HK-2 (cell line): ENCODE data around the gene CD53.
"Not testable (repeated sequence)": the region's sequence is repeated elsewhere in the genome, so short reads cannot be mapped to it uniquely, and the experiment has no call there.

Source experiments
- DNase-seq: peaks from one replicate; pipeline ENCODE4 v3.0.0-alpha.2; 2018; ENCODE audit not compliant: unreplicated experiment

The CD53 gene, protein sequence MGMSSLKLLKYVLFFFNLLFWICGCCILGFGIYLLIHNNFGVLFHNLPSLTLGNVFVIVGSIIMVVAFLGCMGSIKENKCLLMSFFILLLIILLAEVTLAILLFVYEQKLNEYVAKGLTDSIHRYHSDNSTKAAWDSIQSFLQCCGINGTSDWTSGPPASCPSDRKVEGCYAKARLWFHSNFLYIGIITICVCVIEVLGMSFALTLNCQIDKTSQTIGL

DNA sequence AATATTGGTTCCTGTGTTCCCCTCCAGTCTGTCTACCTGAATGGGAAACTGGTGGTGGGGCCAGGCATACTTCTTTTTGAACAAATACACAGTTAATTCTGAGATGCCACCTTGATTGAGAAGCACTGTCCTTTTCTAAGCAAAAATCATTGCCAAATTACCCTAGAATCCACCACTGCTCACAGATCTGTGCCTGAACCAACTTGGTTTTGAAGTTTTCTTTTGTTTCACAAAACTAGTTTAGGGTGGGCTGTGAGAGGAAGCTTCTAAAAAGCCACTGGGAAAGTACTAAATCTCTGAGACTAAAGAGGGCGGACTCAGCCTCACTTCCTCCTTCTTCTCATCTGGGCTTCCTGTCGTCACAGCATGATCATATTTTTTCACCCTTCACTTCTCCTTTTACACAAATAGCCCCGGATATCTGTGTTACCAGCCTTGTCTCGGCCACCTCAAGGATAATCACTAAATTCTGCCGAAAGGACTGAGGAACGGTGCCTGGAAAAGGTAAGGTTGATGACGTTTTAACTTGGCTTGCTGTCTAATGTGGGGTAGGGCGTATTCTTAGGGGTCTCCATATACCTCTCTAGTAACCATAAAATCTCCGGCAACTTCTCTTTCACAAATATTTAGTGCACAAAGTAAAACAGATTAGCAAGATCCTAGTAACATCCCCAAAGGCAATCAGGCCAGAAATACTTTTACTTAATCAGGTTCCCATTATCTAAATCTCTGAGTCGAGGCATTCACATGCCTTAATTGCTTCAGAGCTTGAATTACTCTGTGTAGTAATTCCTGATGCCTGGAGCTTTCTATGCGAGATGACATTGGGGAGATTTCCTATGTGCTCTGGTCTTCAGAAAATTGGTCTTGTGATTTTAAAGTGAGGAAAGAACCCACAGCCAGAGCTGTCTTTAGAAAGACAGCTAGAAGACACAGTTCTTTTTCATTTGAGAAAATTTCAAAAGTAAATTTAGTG is at the start of gene CD53:
CD53 (plus strand) TSS at position 404 of the 976 bp plus-strand sequence. CDS start 18,261 bp downstream, outside the sequence.
- no peak for DNase-seq

- no peak for DNase-seq
These were observed 48.8 kb upstream of the CD53 start for GRCh38 chr1:110824192-110824591.

DNA sequence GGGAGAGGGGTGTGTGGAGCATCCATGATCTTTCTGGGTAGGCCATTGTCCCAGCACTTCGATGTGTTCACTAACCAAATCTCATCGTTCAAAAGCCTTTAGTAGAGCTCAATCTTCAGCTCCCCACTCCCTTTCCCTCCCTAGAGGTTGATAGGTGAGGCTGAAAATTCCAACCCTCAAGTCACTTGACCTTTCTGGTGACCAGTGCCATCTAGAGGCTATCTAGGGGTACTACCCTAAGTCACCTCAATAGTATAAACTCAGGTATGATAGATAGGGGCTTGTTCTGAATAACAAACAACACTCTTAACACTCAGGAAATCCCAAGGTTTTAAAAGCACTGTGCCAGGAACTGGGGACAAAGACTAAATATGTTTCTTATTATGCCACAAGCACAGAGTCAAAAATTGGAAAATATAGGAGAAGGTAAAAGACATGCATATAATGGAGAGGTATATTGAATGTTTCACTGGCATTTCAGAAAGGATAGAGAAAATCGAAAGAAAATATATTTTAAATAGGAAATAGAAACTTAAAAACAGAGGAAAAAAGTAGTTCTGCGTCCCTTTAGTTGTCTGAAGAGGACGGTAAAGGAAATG is 42.9 kb upstream of the CD53 start:
- peak; percentile 5 for DNase-seq

GRCh38 chr1:110833779-110834178 is 39.2 kb upstream of the CD53 start:
- DNase-seq: not testable (repeated sequence)

- no peak for DNase-seq
These were observed 26.1 kb upstream of the CD53 start for GRCh38 chr1:110846861-110847260.

DNA sequence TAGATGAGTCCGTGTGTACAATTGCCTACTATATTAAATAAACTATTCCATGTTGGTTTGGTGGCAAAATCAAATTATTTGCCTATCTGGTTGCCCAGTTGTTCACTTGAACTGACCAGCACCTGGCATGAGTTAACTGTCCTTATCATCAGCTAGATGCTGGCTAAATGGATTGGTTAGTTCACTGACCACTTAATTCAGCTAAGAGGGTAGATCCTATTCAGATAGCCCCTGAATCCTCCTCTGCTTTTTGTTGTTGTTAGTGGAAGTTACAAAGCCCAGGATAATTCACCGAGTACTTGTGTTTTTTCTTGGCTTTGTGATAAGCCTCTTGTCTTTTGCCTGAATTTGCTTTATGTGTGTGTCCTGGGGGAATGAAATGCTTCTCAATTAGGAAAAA is 22.8 kb upstream of the CD53 start:
- DNase-seq: no peak

- no peak for DNase-seq
These were observed 22.3 kb upstream of the CD53 start for GRCh38 chr1:110850627-110851026.

DNA sequence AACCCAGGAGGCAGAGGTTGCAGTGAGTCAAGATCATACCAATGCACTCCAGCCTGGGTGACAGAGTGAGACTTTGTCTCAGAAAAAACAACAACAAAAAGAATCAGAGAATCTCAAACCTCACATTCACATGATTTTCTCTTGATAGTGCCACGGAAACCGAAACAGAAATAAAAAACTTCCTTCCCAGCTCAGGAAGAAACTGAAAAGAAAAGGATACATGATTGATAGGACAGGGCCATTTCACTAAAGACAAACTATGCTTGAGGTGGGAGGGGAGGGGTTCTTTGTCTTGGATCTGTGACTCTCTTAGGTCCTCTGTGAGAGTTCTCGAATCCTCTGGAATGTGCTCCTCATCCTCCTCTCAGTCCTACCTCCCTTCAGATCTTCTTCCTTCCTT is 19.8 kb upstream of the CD53 start:
- DNase-seq: no peak

DNA sequence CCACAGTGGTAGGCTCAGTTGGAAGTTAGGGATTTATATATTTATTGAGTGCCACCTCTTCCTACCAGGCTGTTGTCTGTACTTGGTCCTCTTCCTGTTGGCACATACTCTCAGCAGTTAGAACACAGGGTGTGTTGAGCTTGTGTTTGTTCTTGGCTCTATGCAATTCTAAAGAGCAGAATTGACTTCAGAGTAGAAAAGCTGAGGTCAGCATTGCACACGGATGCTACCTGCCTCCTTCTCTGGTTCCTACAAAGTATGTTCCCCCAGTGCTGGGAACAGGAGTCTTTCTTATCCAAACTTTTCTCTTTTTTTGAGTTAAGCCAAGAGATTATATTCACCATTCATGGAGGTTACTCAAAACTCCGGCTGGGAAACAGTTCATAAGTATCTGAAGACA is 16.5 kb upstream of the CD53 start:
- no peak for DNase-seq

GRCh38 chr1:110857964-110858948 is 14.7 kb upstream of the CD53 start:
- DNase-seq: no peak

GRCh38 chr1:110859062-110859461 is 13.9 kb upstream of the CD53 start:
- no peak for DNase-seq

DNA sequence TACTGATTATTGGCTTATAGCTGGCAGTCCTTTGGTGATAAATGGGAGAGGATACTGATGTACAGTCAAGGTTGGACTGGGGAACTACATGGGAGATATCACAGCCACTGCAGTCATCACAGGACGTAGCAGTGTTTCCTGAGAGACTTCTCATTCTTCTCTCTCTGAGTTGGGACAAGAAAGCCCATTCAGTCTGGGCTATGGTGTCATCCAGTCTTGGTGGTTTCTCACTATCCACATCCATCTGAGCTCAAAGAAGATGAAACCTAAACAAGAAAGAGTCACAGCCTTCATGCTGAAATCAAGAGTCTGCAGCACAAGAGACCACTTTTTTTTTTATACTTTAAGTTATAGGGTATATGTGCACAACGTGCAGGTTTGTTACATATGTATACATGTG is 12.8 kb upstream of the CD53 start:
- DNase-seq: no peak

DNA sequence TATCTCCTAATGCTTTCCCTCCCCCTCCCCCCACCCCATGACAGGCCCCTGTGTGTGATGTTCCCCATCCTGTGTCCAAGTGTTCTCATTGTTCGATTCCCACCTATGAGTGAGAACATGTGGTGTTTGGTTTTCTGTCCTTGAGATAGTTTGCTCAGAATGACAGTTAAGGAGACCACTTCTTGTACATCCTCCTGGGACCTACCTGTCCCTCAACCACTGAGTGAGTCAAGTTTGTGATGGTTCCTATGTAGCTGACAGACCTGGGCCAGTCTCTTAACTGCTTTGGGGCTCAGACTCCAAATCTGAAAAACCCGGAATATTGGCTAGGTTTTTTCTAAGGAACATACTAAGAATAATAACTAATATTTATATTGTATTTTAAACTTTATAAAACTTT is 12.3 kb upstream of the CD53 start:
- not testable (repeated sequence) for DNase-seq

- not testable (repeated sequence) for DNase-seq
These were observed 11.0 kb upstream of the CD53 start for GRCh38 chr1:110861942-110862341.

DNA sequence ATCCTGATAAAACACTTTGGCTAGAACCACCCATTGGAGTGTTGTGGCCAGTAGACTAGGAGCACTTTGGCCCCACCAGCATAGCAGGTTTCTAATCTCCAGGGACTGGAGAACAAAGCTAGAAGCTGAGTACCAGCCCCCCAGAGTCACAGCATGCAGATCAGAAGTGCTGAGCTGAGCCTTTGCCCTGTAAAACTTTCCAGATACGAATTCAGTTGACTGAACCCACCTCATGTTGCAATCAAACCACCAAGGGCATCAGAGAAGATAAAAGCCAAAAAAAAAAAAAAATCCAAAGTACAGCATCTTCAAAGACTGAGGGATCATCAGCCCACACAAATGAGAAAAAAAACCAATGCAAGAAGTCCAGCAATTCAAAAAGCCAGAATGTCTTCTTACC is 8.7 kb upstream of the CD53 start:
- no peak for DNase-seq

DNA sequence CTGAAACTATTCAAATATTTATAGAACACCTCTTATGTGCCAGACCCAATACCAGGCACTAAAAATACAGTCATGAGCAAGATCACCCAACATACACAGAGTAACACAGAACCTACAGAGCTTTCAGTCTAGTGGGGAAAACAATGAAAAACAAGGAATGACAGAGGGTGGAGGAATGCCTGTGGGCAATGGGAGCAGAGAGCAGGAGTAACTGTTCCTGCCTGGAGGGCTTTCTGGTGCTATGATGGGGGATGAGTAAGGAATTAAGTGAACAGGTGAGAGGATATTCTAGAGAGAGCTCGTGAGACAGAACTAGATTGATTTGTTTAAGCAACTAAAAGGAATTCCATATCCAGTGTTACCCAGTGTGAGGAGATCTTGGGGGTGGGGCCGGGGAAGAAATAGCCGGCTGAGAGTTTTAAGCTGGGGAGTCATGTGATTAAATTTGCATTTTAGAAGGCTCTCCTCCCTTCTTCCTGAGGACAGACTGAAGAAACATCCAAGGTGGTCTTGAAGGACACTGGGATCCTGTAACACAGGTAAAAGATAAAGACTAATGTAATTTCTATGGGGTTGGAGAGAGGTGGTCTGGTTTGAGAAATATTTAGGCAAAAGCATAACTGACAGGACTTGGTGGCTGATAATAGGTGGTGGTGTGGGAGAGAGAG is 2.1 kb upstream of the CD53 start:
- DNase-seq: no peak

DNA sequence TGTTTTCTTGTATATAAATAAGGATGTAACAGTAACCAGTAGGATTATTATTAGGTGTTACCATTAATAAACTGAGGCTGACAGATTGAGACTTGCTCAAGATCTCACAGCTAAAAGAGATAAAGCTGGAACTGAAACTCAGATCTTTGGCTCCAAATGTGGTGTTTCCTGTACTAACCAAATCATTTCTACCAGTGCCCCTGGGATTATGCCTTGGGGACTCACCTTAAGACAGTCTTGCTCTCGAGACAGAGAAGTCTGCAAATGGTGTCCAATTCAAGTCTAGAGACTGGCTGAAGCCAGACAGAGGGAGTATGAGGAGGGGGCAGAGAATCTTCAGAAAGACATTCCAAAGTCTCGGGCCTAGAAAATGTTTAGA is 593 bp upstream of the CD53 start:
- DNase-seq: no peak

- no peak for DNase-seq
These were observed 908 bp downstream of the CD53 start for GRCh38 chr1:110873856-110874255.

DNA sequence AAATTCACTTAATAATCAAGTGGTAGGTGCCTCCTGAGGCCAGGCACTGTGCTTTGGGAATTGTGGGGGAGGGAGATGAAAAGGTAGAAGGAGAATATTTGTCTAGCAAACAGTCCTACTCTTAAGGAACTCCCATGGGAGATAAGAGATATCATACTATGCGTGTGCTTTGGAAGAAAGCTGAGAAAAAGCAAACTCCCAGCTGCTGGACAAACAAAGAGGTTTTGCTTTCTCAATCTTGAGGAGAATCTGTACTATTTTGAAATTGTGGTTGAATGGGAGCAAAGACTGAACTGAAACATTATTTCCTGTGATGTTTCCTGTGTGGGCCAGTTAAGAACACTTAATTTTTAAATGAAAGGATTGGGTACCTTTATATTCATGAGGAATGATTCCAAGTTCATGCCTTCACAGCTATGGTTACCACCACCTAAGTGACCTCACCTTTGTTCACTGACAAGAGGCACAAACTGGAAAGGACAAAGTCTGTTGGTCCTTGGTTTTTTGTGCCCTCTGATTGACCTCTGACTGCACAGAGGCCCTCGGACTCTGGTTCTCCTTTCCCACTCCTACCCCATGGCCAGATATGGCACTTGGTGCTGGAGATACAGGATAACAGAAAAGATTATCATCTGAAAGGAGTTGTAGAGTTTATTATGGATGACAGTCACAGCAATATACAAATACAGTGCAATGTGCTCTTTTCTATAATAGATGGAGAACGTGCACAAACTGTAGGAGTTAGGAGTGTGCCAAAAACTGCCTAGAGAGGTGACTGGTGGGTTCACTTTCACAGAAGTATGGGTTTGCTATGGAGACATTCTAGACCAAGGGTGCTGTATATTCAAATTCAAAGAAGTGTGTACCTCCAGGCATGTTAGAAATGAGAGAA is 1.6 kb downstream of the CD53 start:
- no peak for DNase-seq

- no peak for DNase-seq
These were observed 2.3 kb downstream of the CD53 start for GRCh38 chr1:110875216-110875731.
